ENCODE data around the gene ATF6B. TPM values are rescaled to one million over a fixed set of nuclear protein-coding genes. Genes with fewer than 3 reads are reported as not detected.
A peak's percentile ranks its signal among the peaks of the same experiment; 100 is the strongest.

The ATF6B gene
- total and polyA plus RNA-seq, 8 donors = 20.9 to 718 (median 54.2) TPM

GRCh38 chr6:32114796-32115195 lies 13.2 kb downstream of the ATF6B start:
- WGBS, 5 donors = 70 to 82% (median 75%) methylated on average over 8 of the region's 8 CpGs
- H3K4me3 ChIP-seq = no peak overlapping the region
- H3K9me3 ChIP-seq = no peaks in the 10 kb centered on the region
- peaks cover 30 to 54% (median 49%) of the 10 kb centered on the region in 4 donors for H3K36me3 ChIP-seq
- DNase-seq = no peak
- no peak for TF ChIP-seq POLR2A (IDR thresholded peaks at IDR 0.05)
- no peak for TF ChIP-seq POLR2AphosphoS5 (IDR thresholded peaks at IDR 0.05)
- TF ChIP-seq CTCF (IDR thresholded peaks at IDR 0.05) = no peak
- no peak for TF ChIP-seq EP300 (IDR thresholded peaks at IDR 0.05)
- H3K4me1 ChIP-seq = peaks cover 32 to 66% (median 46%) of the 10 kb centered on the region in 4 donors
- intact Hi-C loops (cut with DNase I; ENCODE audit: low total_unique reads) = loop anchor here (5.0 kb wide), 1 partner anchor 38 kb away; the partner anchor contains the start of genes PPT2 and PRRT1
- H3K27ac ChIP-seq = peak overlapping the region in 4 of 5 donors; percentile 7 to 85 (median 78)
- no peaks in the 10 kb centered on the region for H3K27me3 ChIP-seq

- Histone ChIP-seq H3K27me3 (peaks cover 0 to 5% (median 0%) of the 10 kb centered on the region in 3 donors), H3K36me3 (peaks cover 26 to 44% (median 40%) of the 10 kb centered on the region in 4 donors), H3K4me3 (no peak overlapping the region), H3K4me1 (peaks cover 29 to 66% (median 45%) of the 10 kb centered on the region in 4 donors), H3K27ac (peak overlapping the region; percentile 70 to 85 (median 76)), H3K9me3 (no peaks in the 10 kb centered on the region)
- peak; percentile 50 to 93 for DNase-seq
- intact Hi-C loops (cut with DNase I; ENCODE audit: low total_unique reads) = no loop called here
- WGBS, 5 donors = 59 to 75% (median 69%) methylated on average over 9 of the region's 9 CpGs
- TF ChIP-seq EP300 (IDR thresholded peaks at IDR 0.05) (no peak), CTCF (IDR thresholded peaks at IDR 0.05) (peak in 1 of 7 experiments; percentile 19), POLR2A (IDR thresholded peaks at IDR 0.05) (no peak), POLR2AphosphoS5 (IDR thresholded peaks at IDR 0.05) (peak; percentile 10 to 54 (median 44))
These were observed 14.4 kb downstream of the ATF6B start for GRCh38 chr6:32113386-32114352.

- peaks cover 37 to 74% (median 56%) of the 10 kb centered on the region in 4 donors for H3K4me1 ChIP-seq
- no peak for TF ChIP-seq POLR2AphosphoS5 (IDR thresholded peaks at IDR 0.05)
- no peak for TF ChIP-seq EP300 (IDR thresholded peaks at IDR 0.05)
- no peak for TF ChIP-seq CTCF (IDR thresholded peaks at IDR 0.05)
- no peak for TF ChIP-seq POLR2A (IDR thresholded peaks at IDR 0.05)
- peak overlapping the region in 4 of 5 donors; percentile 75 to 85 (median 79) for H3K27ac ChIP-seq
- no peak overlapping the region for H3K4me3 ChIP-seq
- intact Hi-C loops (cut with DNase I; ENCODE audit: low total_unique reads) = no loop called here
- 48 to 65% (median 62%) methylated on average over 9 of the region's 9 CpGs for WGBS, 5 donors
- peak in 1 of 2 donors; percentile 87 for DNase-seq
- H3K36me3 ChIP-seq = peaks cover 15 to 33% (median 29%) of the 10 kb centered on the region in 4 donors
- H3K9me3 ChIP-seq = no peaks in the 10 kb centered on the region
- peaks cover 0 to 5% (median 0%) of the 10 kb centered on the region in 3 donors for H3K27me3 ChIP-seq
These were observed 15.5 kb downstream of the ATF6B start for GRCh38 chr6:32112431-32112980.

GRCh38 chr6:32111424-32112066 lies 16.5 kb downstream of the ATF6B start:
- Histone ChIP-seq H3K27me3 (peaks cover 0 to 5% (median 0%) of the 10 kb centered on the region in 3 donors), H3K36me3 (peaks cover 7 to 23% (median 19%) of the 10 kb centered on the region in 4 donors), H3K9me3 (no peaks in the 10 kb centered on the region), H3K4me1 (peaks cover 46 to 83% (median 63%) of the 10 kb centered on the region in 4 donors), H3K27ac (peak overlapping the region in 4 of 5 donors; percentile 75 to 85 (median 79)), H3K4me3 (no peak overlapping the region)
- TF ChIP-seq EP300 (IDR thresholded peaks at IDR 0.05) (no peak), POLR2A (IDR thresholded peaks at IDR 0.05) (no peak), POLR2AphosphoS5 (IDR thresholded peaks at IDR 0.05) (no peak), CTCF (IDR thresholded peaks at IDR 0.05) (no peak)
- intact Hi-C loops (cut with DNase I; ENCODE audit: low total_unique reads) = no loop called here
- WGBS, 5 donors = 40 to 66% (median 51%) methylated on average over 7 of the region's 7 CpGs
- DNase-seq = peak in 1 of 2 donors; percentile 67

Measured in stomach (tissue), 9 donors.